DND-41 (cell line): ENCODE data around the gene SCN10A.

Source experiments
- EZH2 ChIP-seq: IDR thresholded peaks from 3 replicates; pipeline ENCODE4 v1.6.1; 2012; ENCODE audit warnings: borderline replicate concordance, low read depth, mild to moderate bottlenecking, moderate library complexity, low read length, inconsistent platforms; ENCODE audit not compliant: severe bottlenecking
- TF ChIP-seq, protein P1 (sequence below): IDR thresholded peaks from 2 replicates; pipeline ENCODE4 v1.5.1; 2012; ENCODE audit warnings: borderline replicate concordance, low read length, moderate library complexity, mild to moderate bottlenecking; ENCODE audit not compliant: poor library complexity, severe bottlenecking; ENCODE audit errors: extremely low read depth

DNA sequence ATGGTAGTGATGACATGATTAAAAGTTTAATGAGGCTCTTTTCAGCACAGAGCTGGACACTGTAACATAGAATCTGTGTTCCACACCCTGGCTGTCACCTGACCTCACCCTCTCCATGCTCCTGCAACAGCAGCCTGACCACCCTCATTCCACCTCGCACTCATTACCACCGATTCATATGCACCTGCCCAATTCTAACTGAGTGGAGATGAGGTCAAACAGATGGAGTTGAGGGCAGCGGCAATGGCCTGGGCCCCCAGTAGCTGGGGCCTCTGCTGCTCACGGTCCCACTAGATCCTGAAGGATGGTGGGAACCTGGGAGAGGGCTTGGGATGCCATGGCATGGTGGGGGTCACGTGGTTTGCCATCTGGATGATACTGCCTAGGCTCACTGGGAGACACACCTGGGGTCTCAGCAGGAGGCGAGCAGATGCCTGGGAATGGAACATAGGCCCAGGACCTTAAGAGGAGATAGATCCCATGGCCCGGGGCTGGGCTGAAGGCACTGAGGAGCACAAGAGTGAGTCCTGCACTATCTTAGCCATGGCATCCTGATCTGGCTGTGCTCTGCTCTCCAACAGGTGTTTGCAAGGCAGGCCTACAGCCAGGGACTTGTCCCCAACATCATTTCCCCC lies 167.9 kb downstream of the SCN10A start:
- TF ChIP-seq, protein P1, sequence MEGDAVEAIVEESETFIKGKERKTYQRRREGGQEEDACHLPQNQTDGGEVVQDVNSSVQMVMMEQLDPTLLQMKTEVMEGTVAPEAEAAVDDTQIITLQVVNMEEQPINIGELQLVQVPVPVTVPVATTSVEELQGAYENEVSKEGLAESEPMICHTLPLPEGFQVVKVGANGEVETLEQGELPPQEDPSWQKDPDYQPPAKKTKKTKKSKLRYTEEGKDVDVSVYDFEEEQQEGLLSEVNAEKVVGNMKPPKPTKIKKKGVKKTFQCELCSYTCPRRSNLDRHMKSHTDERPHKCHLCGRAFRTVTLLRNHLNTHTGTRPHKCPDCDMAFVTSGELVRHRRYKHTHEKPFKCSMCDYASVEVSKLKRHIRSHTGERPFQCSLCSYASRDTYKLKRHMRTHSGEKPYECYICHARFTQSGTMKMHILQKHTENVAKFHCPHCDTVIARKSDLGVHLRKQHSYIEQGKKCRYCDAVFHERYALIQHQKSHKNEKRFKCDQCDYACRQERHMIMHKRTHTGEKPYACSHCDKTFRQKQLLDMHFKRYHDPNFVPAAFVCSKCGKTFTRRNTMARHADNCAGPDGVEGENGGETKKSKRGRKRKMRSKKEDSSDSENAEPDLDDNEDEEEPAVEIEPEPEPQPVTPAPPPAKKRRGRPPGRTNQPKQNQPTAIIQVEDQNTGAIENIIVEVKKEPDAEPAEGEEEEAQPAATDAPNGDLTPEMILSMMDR = no peak
- TF ChIP-seq EZH2 = no peak
